Stomach (tissue), 9 donors: ENCODE measurements around the gene TSPYL6. TPM values are rescaled to one million over a fixed set of nuclear protein-coding genes. Genes with fewer than 3 reads are reported as not detected.
A peak's percentile ranks its signal among the peaks of the same experiment; 100 is the strongest.

ENCODE experiments used
- DNase-seq, 2 donors: peaks; one replicate each; pipeline versions ENCODE4 v3.0.0 to v3.0.0-alpha.2; 2013 to 2019
- H3K27ac ChIP-seq, 5 donors: fragments of 200-600 bp in 4 of 5; sonication (generic) in 4 of 5; one replicate each; pipeline ENCODE4 v1.5.1; 2013 to 2019; ENCODE audit warnings: mild to moderate bottlenecking in 1 of 5, moderate library complexity in 1 of 5
- H3K27me3 ChIP-seq, 3 donors: fragments of 200-600 bp; sonication (generic); one replicate each; pipeline ENCODE4 v1.5.1; 2017 to 2019; ENCODE audit warnings: mixed run types in 1 of 3
- H3K36me3 ChIP-seq, 4 donors: fragments of 200-600 bp; sonication (generic); 1 replicate in 3 of 4; 2 replicates in 1 of 4; pipeline ENCODE4 v1.5.1; 2016 to 2019
- H3K4me1 ChIP-seq, 4 donors: fragments of 200-600 bp; sonication (generic); one replicate each; pipeline ENCODE4 v1.5.1; 2016 to 2019
- H3K4me3 ChIP-seq, 4 donors: fragments of 200-600 bp; sonication (generic) in 3 of 4; one replicate each; pipeline ENCODE4 v1.5.1; 2016 to 2019; ENCODE audit warnings: mild to moderate bottlenecking in 1 of 4
- H3K9me3 ChIP-seq, 4 donors: fragments of 200-600 bp; sonication (generic); one replicate each; pipeline ENCODE4 v1.5.1; 2016 to 2019
- EP300 ChIP-seq: sonication (generic); formaldehyde crosslinking; IDR thresholded peaks from one replicate; pipeline ENCODE4 v1.6.1; 2017; ENCODE audit warnings: antibody characterized with exemption
- POLR2A ChIP-seq, 4 donors: fragments of 450-650 bp; IDR thresholded peaks; one replicate each; pipeline ENCODE4 v1.6.1; 2016; ENCODE audit warnings: antibody characterized with exemption in 4 of 4, control low read depth in 2 of 4, mild to moderate bottlenecking in 1 of 4, moderate library complexity in 1 of 4
- POLR2AphosphoS5 ChIP-seq, 3 donors: sonication (generic); formaldehyde crosslinking; IDR thresholded peaks; one replicate each; pipeline ENCODE4 v1.6.1; 2016; ENCODE audit warnings: antibody characterized with exemption in 3 of 3
- WGBS, 5 donors: extraction: QIAGEN DNeasy Blood & Tissue Kit in 3 of 5; methylation state at CpG; one replicate each; pipeline versions ENCODE4 v1.1.5 to v1.1.7; 2013 to 2018; 5-methylcytosine and 5-hydroxymethylcytosine counted together
- intact Hi-C: fragments of 100-400 bp; cut with DNase I; formaldehyde crosslinking; loops from one replicate; pipeline ENCODE4 v1.15.1; 2023; ENCODE audit warnings: low total_unique reads
- polyA plus RNA-seq, 3 donors: library from polyadenylated mRNA; stranded (reverse); fragments of 200-250 nt; gene quantifications; one replicate each; pipeline ENCODE4 v1.2.3, GENCODE V29; 2013
- total RNA-seq, 5 donors: library from RNA; depleted of rRNA; stranded (reverse); fragments of >200 nt; gene quantifications; one replicate each; pipeline versions ENCODE4 v1.1.0 to v1.2.3, GENCODE V29; 2014 to 2016
- TF ChIP-seq, protein P1 (sequence below), 7 experiments: fragments of 450-650 bp in 4 of 7; fragments of 200-600 bp in 3 of 7; sonication (generic) in 3 of 7; IDR thresholded peaks; one replicate each; pipeline ENCODE4 v1.5.1; 2016 to 2019; ENCODE audit warnings: antibody characterized with exemption in 7 of 7, control low read depth in 2 of 7, mild to moderate bottlenecking in 1 of 7
- donor health status: healthy with polysubstance abuse.
- donor health status: Bipolar disorder and iron deficiency.
- donor health status: healthy.

Gene TSPYL6
- total and polyA plus RNA-seq, 8 donors: not detected

DNA sequence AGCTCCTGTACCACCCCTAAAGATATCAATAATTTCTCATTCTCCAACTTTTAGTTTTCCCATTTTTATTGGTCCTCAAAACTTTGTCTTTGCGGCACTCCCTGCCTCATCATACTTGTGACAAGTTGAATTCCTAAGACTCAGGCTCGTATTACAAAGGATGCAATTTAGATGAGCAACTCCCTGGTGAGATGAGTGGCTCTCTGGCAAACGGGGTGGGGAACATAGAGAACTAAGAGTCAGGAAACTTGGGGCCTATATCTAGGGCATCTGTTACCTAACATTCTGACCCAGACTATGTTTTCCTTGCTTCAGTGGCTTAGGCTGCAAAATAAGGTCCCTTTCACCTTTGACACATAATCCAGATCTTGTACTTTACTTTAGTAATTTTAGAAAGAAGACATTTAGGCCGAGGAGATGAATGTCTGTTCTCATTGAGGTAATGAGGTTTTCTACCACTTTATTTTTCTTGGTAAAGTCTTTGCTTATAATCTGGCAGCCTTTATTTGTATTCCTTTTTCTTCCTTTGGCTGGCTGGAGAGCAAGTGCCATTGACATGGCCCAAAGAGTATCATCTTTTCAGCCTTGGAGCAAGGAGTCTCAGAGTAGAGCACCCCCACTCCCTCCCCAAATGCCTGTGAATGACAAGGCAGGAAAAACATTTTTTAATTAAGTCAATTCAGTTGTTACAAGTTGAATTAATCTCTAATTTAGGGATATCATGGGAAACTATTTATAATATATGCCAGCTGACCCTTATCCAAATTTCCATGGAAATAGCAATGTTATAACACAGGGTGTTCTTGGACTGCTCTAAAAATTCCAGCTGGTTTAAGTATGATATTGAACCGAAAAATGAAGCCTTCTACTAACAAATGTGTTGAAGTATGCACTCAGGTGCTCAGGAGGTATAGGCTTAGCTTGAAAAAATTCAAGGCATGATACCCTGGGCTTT, 15.2 kb downstream of the TSPYL6 start:
- intact Hi-C loops: no loop called here
- WGBS, 5 donors: 63 to 76% (median 70%) methylated on average over 5 of the region's 5 CpGs
- peak in 1 of 2 donors; percentile 48 for DNase-seq

DNA sequence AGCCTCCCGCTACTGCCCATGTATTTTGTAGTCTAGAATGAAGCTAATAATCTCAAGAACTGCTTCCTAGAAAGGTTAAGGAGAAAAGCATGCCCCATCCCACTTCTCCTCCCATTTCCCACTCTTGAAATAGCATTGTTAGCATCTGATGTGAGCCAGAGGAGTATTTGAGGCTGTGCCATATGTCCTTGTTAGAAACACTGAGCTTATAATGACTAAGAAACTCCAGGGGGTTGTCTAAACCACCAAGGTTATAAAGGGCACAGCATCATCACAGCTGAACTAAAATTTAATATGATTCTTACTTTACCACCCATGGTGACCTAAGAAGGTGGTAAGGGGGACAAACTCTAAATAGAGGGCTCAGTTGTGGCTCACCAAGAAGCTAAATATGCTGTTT, 16.6 kb downstream of the TSPYL6 start:
- H3K9me3 ChIP-seq: no peaks in the 10 kb centered on the region
- no peak for DNase-seq
- no peak for TF ChIP-seq EP300
- no peak for TF ChIP-seq POLR2AphosphoS5 (IDR thresholded peaks at IDR 0.05)
- TF ChIP-seq, protein P1, sequence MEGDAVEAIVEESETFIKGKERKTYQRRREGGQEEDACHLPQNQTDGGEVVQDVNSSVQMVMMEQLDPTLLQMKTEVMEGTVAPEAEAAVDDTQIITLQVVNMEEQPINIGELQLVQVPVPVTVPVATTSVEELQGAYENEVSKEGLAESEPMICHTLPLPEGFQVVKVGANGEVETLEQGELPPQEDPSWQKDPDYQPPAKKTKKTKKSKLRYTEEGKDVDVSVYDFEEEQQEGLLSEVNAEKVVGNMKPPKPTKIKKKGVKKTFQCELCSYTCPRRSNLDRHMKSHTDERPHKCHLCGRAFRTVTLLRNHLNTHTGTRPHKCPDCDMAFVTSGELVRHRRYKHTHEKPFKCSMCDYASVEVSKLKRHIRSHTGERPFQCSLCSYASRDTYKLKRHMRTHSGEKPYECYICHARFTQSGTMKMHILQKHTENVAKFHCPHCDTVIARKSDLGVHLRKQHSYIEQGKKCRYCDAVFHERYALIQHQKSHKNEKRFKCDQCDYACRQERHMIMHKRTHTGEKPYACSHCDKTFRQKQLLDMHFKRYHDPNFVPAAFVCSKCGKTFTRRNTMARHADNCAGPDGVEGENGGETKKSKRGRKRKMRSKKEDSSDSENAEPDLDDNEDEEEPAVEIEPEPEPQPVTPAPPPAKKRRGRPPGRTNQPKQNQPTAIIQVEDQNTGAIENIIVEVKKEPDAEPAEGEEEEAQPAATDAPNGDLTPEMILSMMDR (IDR thresholded peaks at IDR 0.05): no peak
- no peak for TF ChIP-seq POLR2A (IDR thresholded peaks at IDR 0.05)
- 81 to 100% (median 93%) methylated on average over 1 of the region's 1 CpG for WGBS, 5 donors
- no peaks in the 10 kb centered on the region for H3K27me3 ChIP-seq
- intact Hi-C loops: no loop called here
- H3K36me3 ChIP-seq: no peaks in the 10 kb centered on the region
- H3K27ac ChIP-seq: no peak overlapping the region
- no peak overlapping the region for H3K4me3 ChIP-seq
- H3K4me1 ChIP-seq: peaks cover 0 to 6% (median 0%) of the 10 kb centered on the region in 4 donors

More for the DNA sequence above, 15.2 kb downstream of the TSPYL6 start:
- no peaks in the 10 kb centered on the region for H3K36me3 ChIP-seq
- TF ChIP-seq EP300: no peak
- TF ChIP-seq POLR2A (IDR thresholded peaks at IDR 0.05): no peak
- TF ChIP-seq, protein P1 (IDR thresholded peaks at IDR 0.05): no peak
- TF ChIP-seq POLR2AphosphoS5 (IDR thresholded peaks at IDR 0.05): no peak
- H3K4me3 ChIP-seq: no peak overlapping the region
- H3K4me1 ChIP-seq: peaks cover 0 to 6% (median 0%) of the 10 kb centered on the region in 4 donors
- H3K27me3 ChIP-seq: no peaks in the 10 kb centered on the region
- peak overlapping the region in 4 of 5 donors; percentile 7 to 44 (median 30) for H3K27ac ChIP-seq
- H3K9me3 ChIP-seq: no peaks in the 10 kb centered on the region

DNA sequence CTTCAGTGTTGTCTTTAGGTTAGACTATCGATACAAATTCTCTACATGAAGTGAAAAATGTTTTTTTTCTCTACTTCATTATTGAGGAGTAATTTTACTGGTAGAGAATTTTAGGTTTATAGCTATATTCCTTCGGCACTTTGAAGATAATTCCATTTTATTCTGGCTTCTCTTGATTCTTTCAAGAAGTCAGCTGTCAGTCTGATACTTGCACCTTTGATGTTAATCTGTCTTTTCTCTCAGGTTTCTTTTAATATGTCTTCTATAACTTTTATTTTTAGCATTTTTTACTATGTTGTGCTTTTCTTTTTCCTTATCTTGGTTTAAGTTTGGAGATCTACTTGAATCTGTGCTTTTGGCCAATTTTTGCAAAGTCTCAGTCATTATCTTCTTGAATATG, 18.6 kb downstream of the TSPYL6 start:
- peaks cover 0 to 6% (median 0%) of the 10 kb centered on the region in 4 donors for H3K4me1 ChIP-seq
- no peaks in the 10 kb centered on the region for H3K27me3 ChIP-seq
- intact Hi-C loops: no loop called here
- no peaks in the 10 kb centered on the region for H3K36me3 ChIP-seq
- H3K27ac ChIP-seq: no peak overlapping the region
- H3K9me3 ChIP-seq: peaks cover 0 to 2% (median 0%) of the 10 kb centered on the region in 4 donors
- 91 to 96% (median 95%) methylated on average over 2 of the region's 2 CpGs for WGBS, 5 donors
- no peak for TF ChIP-seq POLR2AphosphoS5 (IDR thresholded peaks at IDR 0.05)
- no peak for TF ChIP-seq EP300
- TF ChIP-seq, protein P1 (IDR thresholded peaks at IDR 0.05): no peak
- no peak for TF ChIP-seq POLR2A (IDR thresholded peaks at IDR 0.05)
- DNase-seq: no peak
- no peak overlapping the region for H3K4me3 ChIP-seq

DNA sequence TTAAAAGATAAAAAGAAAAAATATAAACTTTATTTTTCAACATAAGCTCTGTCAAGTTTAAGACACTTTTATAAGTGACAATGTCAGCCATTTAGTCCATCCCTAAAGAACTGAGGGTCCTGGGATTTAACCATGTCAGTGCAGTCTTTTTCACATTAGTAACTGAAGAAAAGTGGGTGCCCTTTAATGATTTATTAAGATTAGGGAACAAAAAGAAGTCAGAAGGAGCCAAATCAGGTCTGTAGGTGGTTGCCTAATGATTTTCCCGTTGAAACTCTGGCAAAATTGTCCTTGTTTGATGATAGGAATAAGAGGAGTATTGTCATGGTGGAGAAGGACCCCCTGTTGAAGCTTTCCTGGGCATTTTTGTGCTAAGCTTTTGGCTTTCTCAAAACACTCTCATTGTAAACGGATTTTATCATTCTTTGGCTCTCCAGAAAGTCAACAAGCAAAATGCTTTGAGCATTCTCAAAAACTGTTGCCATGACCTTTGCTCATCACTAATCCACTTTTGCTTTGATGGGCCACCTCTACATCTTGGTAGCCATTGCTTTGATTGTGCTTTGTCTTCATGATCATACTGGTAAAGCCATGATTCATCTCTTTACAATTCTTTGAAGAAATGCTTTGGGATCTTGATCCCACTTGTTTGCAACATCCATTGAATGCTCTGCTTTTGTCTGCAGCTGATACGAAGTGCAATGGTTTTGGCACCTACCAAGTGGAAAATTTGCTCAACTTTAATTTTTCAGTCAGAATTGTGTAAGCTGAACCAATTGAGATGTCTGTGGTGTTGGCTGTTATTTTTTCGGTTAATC, 22.0 kb downstream of the TSPYL6 start:
- Histone ChIP-seq H3K36me3 (no peaks in the 10 kb centered on the region), H3K27ac (no peak overlapping the region), H3K4me1 (peaks cover 0 to 7% (median 3%) of the 10 kb centered on the region in 4 donors), H3K4me3 (no peak overlapping the region), H3K27me3 (no peaks in the 10 kb centered on the region), H3K9me3 (peaks cover 0 to 4% (median 0%) of the 10 kb centered on the region in 4 donors)
- intact Hi-C loops: no loop called here
- WGBS, 5 donors: 52 to 67% (median 66%) methylated on average over 4 of the region's 4 CpGs
- no peak for DNase-seq
- TF ChIP-seq POLR2A (IDR thresholded peaks at IDR 0.05) (no peak), POLR2AphosphoS5 (IDR thresholded peaks at IDR 0.05) (no peak), EP300 (no peak)
- TF ChIP-seq, protein P1 (IDR thresholded peaks at IDR 0.05): no peak
